Nephron (organoid): Measurements from ENCODE around the gene MCM10.

Source experiments
- H3K27ac Mint-ChIP-seq, 3 experiments: 2 replicates each; pipeline ENCODE4 v1.8.0; 2020; ENCODE audit warnings: mixed read lengths in 3 of 3, mild to moderate bottlenecking in 2 of 3, moderate library complexity in 1 of 3
- H3K27me3 Mint-ChIP-seq: 2 replicates; pipeline ENCODE4 v1.8.0; 2021; ENCODE audit warnings: low read depth, mild to moderate bottlenecking, moderate library complexity, mixed read lengths
- H3K36me3 Mint-ChIP-seq: 2 replicates; pipeline ENCODE4 v1.8.0; 2020; ENCODE audit warnings: low read depth, mixed read lengths
- H3K4me1 Mint-ChIP-seq: 2 replicates; pipeline ENCODE4 v1.8.0; 2020; ENCODE audit warnings: mixed read lengths
- H3K4me3 Mint-ChIP-seq, 3 experiments: 2 replicates each; pipeline ENCODE4 v1.8.0; 2020; ENCODE audit warnings: mild to moderate bottlenecking in 3 of 3, mixed read lengths in 3 of 3, moderate library complexity in 2 of 3
- H3K9me3 Mint-ChIP-seq: 2 replicates; pipeline ENCODE4 v1.8.0; 2020; ENCODE audit warnings: mixed read lengths
- TF ChIP-seq, protein P1 (sequence below), 3 experiments: fragments of 200-600 bp; sonication (generic); IDR thresholded peaks; one replicate each; pipeline ENCODE4 v1.5.0; 2021; ENCODE audit warnings: antibody characterized with exemption in 3 of 3; ENCODE audit not compliant: unreplicated experiment in 3 of 3

The MCM10 gene

DNA sequence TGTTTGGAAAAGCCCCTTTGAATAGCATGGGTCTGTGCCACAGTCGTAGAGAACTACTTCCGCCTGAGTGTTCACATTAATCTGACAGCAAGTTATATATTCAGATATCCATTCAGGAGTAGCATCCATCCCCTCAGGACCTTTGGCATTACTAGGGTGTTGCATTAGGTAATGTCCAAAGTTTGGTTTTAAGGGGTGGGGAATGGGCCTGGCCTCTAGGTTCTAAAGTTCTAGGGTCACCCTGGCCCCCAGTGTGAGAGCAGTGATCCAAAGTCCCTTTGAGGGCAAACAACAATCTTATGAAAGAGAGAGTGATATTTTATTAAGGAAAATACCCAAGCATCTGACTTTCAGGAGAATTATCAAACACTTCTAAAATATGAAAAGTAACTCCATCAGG, 12.3 kb downstream of the MCM10 start:
- Mint-ChIP-seq H3K27ac (no peak overlapping the region), H3K36me3 (peaks cover 36% of the 10 kb centered on the region), H3K27me3 (no peaks in the 10 kb centered on the region), H3K4me3 (no peak overlapping the region), H3K9me3 (no peaks in the 10 kb centered on the region), H3K4me1 (no peaks in the 10 kb centered on the region)
- TF ChIP-seq, protein P1, sequence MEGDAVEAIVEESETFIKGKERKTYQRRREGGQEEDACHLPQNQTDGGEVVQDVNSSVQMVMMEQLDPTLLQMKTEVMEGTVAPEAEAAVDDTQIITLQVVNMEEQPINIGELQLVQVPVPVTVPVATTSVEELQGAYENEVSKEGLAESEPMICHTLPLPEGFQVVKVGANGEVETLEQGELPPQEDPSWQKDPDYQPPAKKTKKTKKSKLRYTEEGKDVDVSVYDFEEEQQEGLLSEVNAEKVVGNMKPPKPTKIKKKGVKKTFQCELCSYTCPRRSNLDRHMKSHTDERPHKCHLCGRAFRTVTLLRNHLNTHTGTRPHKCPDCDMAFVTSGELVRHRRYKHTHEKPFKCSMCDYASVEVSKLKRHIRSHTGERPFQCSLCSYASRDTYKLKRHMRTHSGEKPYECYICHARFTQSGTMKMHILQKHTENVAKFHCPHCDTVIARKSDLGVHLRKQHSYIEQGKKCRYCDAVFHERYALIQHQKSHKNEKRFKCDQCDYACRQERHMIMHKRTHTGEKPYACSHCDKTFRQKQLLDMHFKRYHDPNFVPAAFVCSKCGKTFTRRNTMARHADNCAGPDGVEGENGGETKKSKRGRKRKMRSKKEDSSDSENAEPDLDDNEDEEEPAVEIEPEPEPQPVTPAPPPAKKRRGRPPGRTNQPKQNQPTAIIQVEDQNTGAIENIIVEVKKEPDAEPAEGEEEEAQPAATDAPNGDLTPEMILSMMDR (IDR thresholded peaks at IDR 0.05; ENCODE audit: unreplicated experiment in 3 of 3) = no peak

GRCh38 chr10:13180788-13181187, 19.4 kb downstream of the MCM10 start:
- Mint-ChIP-seq H3K36me3 (peaks cover 61% of the 10 kb centered on the region), H3K27me3 (no peaks in the 10 kb centered on the region), H3K4me3 (no peak overlapping the region), H3K9me3 (peaks cover 2% of the 10 kb centered on the region), H3K27ac (no peak overlapping the region), H3K4me1 (no peaks in the 10 kb centered on the region)
- TF ChIP-seq, protein P1 (IDR thresholded peaks at IDR 0.05; ENCODE audit: unreplicated experiment in 3 of 3) = no peak

- no peak overlapping the region for H3K27ac Mint-ChIP-seq
- peaks cover 69% of the 10 kb centered on the region for H3K36me3 Mint-ChIP-seq
- TF ChIP-seq, protein P1 (IDR thresholded peaks at IDR 0.05; ENCODE audit: unreplicated experiment in 3 of 3) = no peak
- H3K4me1 Mint-ChIP-seq = no peaks in the 10 kb centered on the region
- no peak overlapping the region for H3K4me3 Mint-ChIP-seq
- H3K27me3 Mint-ChIP-seq = no peaks in the 10 kb centered on the region
- H3K9me3 Mint-ChIP-seq = peaks cover 5% of the 10 kb centered on the region
Observed at GRCh38 chr10:13182424-13182823, 21.1 kb downstream of the MCM10 start.

DNA sequence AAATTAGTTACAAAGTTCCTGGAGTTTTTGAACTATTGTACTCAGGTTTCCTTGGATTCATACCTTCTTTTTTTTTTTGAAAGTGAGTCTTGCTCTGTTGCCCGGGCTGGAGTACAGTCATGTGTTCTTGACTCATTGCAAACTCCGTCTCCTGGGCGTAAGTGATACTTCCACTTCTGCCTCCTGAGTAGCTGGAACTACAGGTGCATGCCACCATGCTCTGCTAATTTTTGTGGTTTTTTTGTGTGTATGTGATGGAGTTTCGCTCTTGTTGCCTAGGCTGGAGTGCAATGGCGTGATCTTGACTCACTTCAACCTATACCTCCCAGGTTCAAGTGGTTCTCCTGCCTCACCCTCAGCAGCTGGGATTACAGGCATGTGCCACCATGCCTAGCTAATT, 22.3 kb downstream of the MCM10 start:
- TF ChIP-seq, protein P1 (IDR thresholded peaks at IDR 0.05; ENCODE audit: unreplicated experiment in 3 of 3) = no peak
- Mint-ChIP-seq H3K27me3 (no peaks in the 10 kb centered on the region), H3K27ac (no peak overlapping the region), H3K9me3 (peaks cover 5% of the 10 kb centered on the region), H3K36me3 (peaks cover 65% of the 10 kb centered on the region), H3K4me1 (no peaks in the 10 kb centered on the region), H3K4me3 (no peak overlapping the region)

DNA sequence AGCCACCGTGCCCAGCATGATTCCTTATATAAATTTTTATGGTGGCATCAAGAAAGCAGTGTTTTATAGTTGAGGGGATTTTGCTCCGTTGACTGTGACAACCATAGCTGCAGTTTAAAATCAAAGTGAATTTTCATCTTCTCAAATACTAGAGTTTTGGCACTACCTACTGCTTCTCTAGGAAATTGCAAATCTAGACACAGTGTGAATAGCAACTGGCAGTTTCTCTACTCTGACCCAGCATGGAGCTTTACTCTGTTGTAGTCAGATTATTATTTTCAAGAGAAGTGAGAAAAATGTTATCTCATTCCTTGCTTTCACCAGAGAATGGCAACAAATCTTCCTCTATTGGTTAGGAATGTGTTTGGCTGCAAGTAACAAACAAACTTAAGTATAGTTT, 22.9 kb downstream of the MCM10 start:
- H3K27ac Mint-ChIP-seq = no peak overlapping the region
- H3K27me3 Mint-ChIP-seq = no peaks in the 10 kb centered on the region
- peaks cover 62% of the 10 kb centered on the region for H3K36me3 Mint-ChIP-seq
- H3K9me3 Mint-ChIP-seq = peaks cover 5% of the 10 kb centered on the region
- TF ChIP-seq, protein P1 (IDR thresholded peaks at IDR 0.05; ENCODE audit: unreplicated experiment in 3 of 3) = no peak
- H3K4me3 Mint-ChIP-seq = no peak overlapping the region
- no peaks in the 10 kb centered on the region for H3K4me1 Mint-ChIP-seq

DNA sequence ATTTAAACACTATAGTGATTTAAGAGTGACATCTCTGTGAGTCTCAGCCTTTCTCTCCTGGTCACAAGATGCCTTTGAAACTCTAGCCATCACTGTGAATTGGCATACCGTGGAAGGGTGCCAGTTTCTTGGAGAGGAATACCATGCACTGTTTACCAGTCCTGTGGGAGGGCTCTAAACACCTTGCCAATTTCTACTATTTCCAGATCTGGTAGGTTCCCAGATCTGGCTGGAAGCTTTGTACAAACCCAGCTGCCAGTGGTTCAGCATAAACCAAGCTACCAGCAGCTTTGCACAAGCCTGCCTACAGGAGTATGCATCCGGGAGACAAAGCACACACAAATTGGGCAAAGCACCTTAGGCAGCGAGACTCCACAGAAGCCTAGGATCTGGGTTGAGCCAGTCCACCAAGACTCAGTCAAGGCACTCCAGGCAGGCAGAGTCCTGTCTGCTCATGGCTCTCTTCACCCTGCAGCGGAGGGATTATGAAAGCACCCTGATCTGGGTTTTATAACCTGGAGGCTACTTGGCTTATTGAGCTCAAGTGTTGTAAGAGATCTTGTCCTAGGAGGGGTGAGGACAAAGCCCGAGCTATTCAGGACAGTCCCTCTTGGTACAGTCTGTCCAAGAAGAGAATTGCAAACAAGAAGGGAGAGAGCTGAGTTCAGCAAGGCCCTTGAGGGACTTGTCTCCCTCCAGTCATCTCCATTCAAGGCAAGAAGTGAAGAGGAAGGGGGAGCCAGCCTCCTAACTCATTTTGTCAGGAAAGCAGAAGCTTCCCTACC, 23.6 kb downstream of the MCM10 start:
- Mint-ChIP-seq H3K4me1 (no peaks in the 10 kb centered on the region), H3K27me3 (no peaks in the 10 kb centered on the region), H3K36me3 (peaks cover 62% of the 10 kb centered on the region), H3K4me3 (no peak overlapping the region), H3K9me3 (peaks cover 5% of the 10 kb centered on the region), H3K27ac (no peak overlapping the region)
- TF ChIP-seq, protein P1 (IDR thresholded peaks at IDR 0.05; ENCODE audit: unreplicated experiment in 3 of 3) = no peak
